HG03175 (cell line): ENCODE results near the gene TXNDC11.

Experiments used
- ATAC-seq: cut with Tn5 transposase; IDR thresholded peaks from one replicate; pipeline ENCODE4 v1.9.1; 2021; ENCODE audit warnings: mild to moderate bottlenecking, moderate library complexity; ENCODE audit not compliant: unreplicated experiment

Gene TXNDC11

GRCh38 chr16:11666103-11667055 lies 76.3 kb downstream of the TXNDC11 start:
- no peak for ATAC-seq

GRCh38 chr16:11665071-11665491 lies 77.6 kb downstream of the TXNDC11 start:
- no peak for ATAC-seq

GRCh38 chr16:11662582-11662981 lies 80.1 kb downstream of the TXNDC11 start:
- ATAC-seq: no peak

- no peak for ATAC-seq
Measured at GRCh38 chr16:11660565-11660964, 82.1 kb downstream of the TXNDC11 start.

- ATAC-seq: no peak
Measured at GRCh38 chr16:11658896-11659708, 83.6 kb downstream of the TXNDC11 start.

- no peak for ATAC-seq
Measured at GRCh38 chr16:11657556-11657955, 85.1 kb downstream of the TXNDC11 start.

GRCh38 chr16:11655655-11656054 lies 87.0 kb downstream of the TXNDC11 start:
- no peak for ATAC-seq

GRCh38 chr16:11651796-11652195 lies 90.9 kb downstream of the TXNDC11 start:
- no peak for ATAC-seq

- ATAC-seq: no peak
Measured at GRCh38 chr16:11650641-11651591, 91.7 kb downstream of the TXNDC11 start.

GRCh38 chr16:11649276-11649675 lies 93.4 kb downstream of the TXNDC11 start:
- ATAC-seq: no peak

- ATAC-seq: no peak
Measured at GRCh38 chr16:11642765-11643116, 99.9 kb downstream of the TXNDC11 start.

GRCh38 chr16:11640987-11641817 lies 101.5 kb downstream of the TXNDC11 start:
- no peak for ATAC-seq

- ATAC-seq: no peak
Measured at GRCh38 chr16:11639925-11640899, 102.4 kb downstream of the TXNDC11 start.

GRCh38 chr16:11639008-11639562 lies 103.6 kb downstream of the TXNDC11 start:
- no peak for ATAC-seq

GRCh38 chr16:11638140-11638539 lies 104.5 kb downstream of the TXNDC11 start:
- no peak for ATAC-seq

GRCh38 chr16:11637320-11637719 lies 105.3 kb downstream of the TXNDC11 start:
- ATAC-seq: no peak

- ATAC-seq: no peak
Measured at GRCh38 chr16:11636172-11636721, 106.4 kb downstream of the TXNDC11 start.

- ATAC-seq: no peak
Measured at GRCh38 chr16:11635679-11636171, 106.9 kb downstream of the TXNDC11 start.
